Activated CD8-positive, alpha-beta memory T cell treated with anti-CD3 and anti-CD28 coated beads, Interleukin-2, amount 50 U/mL, for 48 hours (primary cell): ENCODE results near the gene WDR64.
"Not testable (repeated sequence)": the region's sequence is repeated elsewhere in the genome, so short reads cannot be mapped to it uniquely, and the experiment has no call there.

ENCODE experiments used
- DNase-seq: peaks from one replicate; pipeline ENCODE4 v3.0.0-alpha.2; 2020

WDR64 gene

DNA sequence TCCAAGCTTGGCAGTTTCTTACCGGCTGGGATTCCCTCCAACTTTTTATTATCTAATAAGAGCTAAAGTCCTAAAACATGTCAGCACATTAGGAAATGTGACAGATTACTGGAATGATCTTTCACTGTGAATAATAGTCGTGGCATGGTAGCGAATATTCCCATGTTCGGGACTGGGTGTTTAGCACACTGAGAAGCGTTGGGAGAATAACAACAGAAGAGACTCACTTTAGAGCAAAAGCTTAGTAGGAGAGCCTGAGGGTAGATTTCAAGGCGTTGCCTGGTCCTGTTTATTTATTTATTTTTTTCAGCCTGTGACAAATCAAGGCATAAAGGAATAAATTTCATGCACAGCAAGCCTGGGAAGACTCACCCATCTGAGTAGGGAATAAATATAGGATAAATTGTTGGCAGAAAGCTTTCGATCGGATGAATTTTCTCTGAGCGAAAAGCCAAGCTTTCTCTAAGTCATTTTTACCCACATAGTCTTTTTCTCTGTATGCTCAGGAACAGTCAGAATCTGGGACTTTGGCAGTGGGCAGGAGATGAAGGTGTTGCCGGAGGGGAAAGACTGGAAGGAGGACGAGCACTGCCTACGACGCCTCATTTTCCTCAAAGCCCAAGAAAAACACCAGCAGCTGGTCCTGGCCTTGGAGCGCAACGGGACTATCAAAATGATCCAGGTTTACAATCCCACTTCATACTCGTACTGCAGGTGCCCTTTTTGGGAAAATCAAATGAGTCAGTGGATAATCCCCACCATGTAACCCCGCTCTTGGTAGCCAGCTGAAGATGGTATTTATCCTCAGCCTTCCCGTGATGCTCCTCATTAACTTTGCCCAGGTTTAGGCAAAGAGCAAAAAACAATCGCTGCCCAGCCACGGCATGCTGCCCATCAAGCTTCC is 97.2 kb downstream of the WDR64 start:
- no peak for DNase-seq

DNA sequence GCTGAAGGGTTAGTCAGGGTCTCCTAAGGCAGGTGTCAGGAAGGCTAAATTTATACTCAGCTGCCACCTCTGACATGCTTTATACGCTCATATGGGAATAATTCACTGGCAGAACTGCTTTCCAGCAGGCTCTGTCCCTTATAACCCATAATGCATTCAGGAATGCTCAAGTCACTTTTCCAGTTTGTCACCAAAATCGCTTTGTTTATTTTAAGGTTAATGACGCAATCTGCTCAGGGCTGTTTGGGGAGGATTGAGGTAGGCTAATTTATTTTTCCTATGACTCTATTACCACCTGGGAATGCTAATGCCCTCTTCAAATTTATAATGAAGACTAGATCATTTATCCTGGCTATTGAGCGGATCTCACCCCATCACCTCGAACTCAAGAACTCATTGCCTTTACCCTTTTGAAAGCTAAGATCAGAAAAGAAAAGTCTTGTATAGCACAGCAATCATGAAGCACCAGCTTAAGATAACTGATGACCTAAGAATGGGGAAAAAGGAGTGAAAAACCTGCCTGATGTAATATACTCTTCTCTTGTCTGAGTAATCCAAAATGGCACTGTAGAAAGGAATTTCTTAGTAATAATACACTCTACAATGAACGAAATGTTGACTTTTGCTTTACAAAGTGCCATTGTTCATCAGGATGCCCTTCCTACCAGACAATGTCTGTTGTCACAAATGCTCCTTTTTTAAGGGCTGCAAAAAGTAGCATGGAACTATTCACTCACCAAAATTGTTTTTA is 98.0 kb downstream of the WDR64 start:
- DNase-seq: no peak

DNA sequence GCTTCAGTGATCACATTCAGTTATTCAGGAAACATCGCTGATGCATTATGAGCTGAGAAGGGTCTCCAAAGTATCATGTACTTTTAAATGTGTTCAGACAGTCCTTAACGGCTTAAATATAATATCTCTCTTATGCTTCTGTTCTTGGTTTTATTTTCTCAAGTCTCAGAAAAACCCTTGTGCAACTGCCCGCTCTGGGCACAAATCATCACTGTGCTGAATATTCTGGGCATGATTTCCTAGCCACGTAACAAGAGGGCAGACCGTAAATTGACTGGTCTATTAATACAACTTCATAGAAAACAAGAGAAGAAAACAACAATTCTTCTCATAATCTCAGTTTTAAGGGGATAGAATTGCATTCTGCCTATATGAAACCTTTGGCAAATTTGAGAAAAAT is 99.4 kb downstream of the WDR64 start:
- DNase-seq: no peak

DNA sequence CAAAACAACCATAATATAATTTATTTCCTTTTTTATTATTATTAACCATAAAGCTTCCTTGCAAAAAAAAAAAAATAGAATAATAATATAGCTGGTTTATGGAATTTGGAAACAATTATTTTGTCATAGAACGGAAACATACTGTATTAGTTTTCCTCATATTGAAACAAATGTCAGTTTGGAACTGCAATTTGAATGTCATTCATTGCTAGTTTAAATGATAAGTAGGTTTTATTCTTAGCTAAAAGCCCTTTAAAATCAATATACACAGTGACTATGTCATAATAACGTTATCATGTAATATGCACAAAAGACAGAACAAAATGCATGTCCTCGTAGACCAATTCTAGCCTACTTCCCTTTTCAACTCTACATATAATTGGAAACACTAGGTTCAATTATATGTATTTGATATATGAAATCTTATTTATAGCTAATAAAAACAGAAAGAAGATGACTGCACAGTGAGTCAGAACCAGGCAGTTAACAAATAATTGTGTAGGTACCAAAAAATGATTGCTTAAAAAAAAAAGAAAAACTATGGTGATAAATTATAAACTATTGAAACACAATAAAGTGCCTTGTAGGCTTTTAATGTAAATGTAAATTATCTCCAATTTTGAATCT is 110.7 kb downstream of the WDR64 start:
- no peak for DNase-seq

DNA sequence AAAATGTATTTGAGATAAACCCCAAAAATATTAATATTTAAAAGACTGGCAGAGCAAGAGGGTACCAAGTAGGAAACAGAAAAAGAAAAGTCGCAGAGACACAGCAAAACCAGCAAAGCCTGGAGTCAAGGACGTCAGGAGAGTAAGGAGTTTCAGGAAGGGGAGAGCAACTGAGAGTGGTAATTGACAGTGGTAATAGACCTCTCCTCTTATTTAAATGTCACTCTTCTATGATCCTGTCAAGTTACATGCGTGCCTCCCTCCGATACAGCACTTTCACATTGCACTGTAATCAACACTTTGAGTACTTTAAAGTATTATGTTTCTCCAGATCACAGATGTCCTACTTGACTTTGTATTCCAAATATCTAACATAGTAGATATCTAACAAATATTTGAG is 113.3 kb downstream of the WDR64 start:
- no peak for DNase-seq

DNA sequence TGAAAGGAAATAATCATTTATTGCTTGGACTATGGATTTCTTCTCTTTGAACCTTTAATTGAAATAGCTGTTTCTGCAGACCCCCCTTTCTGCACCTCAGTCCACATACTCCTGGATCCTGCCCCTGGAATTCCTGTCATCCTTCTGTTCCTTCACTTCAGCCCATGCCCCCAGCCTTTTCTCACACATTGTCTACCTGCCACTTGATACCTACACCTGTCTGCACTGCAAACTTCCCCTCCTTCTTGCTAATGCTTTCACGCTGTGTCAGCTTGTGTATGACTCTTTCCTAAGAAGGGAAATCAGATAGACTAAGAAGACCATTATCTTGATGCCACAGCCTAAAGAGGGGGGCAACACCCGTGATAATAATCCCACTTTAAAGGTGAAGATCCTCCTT is 115.7 kb downstream of the WDR64 start:
- DNase-seq: no peak

DNA sequence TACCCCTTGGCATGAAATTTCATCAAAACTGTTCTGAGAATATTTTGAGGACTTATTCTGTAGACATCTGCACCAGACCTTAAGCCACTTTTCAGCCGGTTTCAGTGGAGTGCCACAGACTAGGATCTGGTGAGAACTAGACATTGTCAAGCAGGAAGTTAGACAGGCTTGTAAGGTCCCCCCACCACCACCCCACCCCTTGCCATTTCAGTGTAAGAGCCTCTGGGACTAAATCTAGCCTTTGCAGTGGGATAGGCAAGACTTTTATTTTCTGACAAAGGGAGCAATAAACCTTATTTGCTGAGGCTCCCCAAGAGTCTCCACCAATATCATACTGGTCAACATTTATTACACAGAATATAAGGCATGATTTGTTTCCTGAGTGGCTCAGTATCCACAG is 118.0 kb downstream of the WDR64 start:
- no peak for DNase-seq

DNA sequence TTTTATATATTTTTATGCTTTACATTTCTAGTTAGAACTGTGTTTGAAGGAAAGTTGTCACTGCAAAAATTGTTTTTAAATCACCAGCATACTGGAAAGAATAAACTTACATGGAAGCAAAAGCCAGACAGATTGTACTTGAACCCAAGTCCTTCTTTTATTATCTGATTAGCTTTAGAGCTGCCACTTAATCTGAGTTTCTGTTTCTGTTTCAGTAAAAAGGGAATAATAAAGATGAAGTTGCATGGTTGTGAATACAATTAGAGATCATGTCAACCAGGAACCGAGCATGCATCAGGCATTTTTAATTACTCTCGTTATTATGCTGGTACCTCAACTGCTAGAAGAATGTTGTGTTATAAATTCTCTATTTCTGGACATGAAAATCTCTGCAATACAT is 119.0 kb downstream of the WDR64 start:
- no peak for DNase-seq

DNA sequence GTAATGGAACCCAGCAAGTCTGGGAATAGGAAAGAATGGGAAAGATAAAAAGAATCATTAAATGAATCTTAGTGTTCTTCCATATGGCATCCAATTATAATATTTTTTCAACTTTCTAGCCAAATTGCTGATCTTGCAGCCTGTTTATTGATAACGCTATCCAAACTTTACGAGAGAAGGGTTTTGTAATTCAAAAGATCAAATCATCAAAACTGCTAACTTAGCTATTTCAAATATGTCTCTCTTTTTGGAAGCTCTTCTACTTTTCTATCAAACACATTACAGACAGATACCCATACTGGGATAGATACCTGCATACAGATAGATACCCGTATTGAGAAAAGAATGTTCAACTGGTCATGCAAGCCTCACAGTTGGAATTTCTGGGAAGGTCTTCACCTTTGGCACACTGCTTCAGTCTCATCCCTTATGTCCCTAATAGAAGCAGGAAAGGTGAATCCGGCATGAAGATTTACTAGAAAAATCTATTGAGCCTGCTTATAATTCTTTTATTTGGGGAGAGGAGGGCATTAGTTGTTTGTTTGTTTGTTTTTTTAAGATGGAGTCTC is 120.9 kb downstream of the WDR64 start:
- no peak for DNase-seq

DNA sequence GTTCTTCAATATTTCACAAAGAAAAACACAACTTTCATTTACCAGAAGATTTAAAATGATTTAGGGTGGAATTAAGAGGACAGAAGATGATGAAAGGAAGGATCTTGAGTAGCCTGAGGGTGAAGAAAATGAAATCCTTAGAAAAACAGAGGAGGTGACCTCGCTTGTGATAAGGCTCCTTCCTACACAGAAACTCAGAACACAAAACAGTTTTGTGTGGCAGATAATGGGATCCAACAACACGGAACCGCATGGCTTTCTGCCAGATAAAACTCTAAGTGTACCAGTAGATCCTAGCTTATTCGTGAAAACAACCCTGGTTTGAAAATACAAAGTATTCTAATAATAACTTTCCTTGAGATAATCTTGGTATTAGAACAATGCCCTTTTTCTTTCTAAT is 121.9 kb downstream of the WDR64 start:
- no peak for DNase-seq

DNA sequence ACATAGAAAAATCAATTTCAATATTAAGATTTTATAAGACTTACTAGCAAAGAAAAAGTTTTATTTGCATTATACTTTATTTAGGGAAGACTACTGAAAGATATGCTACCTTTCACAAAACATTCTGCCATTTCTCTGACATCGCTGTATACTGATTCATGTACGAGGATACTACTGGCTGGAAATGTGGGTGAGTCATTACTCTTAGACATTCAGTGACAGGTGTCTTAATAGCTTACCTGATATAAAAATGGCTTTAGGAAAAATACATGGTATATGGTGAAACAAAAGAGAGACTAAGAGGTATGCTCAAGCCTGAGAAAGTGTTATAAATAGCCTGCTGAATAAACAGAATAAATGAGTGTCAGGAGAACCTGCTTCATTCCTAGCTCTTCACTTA is 122.9 kb downstream of the WDR64 start:
- DNase-seq: no peak

DNA sequence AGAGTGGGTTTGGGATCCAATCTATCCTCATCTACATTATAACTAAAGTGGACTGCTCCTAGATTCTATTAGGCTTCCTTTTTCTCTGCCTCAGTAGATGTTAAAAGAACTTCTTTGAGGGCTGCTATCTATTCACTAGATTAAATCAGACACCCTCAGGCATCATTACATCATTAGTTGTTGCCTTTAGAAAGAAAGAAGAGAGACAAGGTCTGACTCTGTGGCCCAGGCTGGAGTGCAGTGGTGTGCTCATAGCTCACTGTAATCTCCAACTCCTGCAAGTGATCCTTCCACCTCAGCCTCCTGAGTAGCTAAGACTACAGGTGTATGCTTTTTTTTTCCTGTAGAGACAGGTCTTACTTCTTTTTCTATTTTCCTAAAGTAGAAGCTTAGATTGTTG is 124.8 kb downstream of the WDR64 start:
- no peak for DNase-seq

DNA sequence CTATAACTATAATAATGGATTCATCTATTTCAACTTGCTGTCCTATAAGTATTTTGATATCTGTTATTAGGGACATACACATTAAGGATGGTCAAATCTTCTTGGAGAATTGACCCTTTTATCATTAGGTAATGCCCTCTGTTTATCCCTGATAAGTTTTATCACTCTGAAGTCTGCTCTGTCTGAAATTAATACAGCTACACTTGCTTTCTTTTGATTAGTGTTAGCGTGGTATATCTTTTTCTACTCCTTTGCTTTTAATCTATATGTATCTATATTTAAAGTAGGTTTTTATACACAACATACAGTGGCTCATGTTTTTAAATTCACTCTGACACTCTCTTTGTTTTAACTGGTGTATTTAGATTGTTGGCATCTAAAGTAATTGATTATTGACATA is 126.0 kb downstream of the WDR64 start:
- no peak for DNase-seq

DNA sequence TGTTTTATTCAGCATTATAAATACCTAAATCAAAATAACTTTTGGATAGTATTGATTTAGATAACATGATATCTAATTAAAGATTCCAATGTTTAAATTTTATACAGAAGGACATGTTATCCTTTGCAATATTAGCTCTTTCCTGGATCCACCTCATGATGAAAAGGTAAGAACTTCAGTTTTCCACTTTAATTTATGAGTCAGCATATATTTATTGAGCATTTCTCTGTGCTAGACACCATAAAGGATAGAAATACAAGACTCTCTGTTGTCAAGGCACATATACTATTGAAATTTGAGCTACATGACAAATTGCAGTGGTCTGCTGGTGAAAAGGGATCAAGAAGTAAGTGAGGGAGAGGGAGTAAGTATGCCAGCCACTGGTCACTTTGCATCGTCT is 127.8 kb downstream of the WDR64 start:
- DNase-seq: no peak

DNA sequence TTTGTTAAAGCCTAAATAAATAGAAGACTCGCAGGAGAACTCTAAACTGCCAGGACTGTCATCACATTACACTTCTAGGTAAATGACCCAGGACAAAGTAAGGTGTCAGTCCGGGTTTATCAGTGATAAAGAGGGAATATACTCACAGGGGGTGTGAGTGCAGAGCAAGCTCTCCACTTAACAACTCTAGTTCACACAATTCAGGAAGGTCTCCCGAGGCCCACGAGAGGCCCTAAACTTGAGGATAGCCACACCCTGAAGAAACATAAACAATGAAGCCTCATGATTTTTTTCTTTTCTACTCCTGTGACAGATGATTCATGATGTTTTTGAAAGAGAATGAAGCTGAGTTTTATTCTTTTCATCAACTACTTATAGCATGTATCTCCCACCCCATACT is 130.3 kb downstream of the WDR64 start:
- no peak for DNase-seq

DNA sequence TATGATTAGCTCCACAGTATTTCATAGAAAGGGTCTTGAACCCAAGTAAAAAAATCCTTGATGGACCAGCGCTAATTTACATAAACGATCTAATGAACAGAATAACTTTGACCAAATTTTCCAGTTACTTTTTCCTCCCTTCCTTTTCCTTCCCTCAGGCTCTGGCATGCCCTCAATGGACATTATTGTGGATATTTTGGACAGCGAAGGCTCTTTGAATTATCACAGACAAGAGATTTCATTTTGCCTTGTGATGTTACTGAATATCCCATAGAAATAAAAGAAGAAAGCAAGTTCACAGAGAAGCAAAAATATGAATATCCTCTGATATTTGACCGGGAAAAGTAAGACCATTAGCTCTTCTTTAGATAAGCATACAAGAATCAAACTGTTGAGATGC is 135.6 kb downstream of the WDR64 start:
- DNase-seq: no peak

DNA sequence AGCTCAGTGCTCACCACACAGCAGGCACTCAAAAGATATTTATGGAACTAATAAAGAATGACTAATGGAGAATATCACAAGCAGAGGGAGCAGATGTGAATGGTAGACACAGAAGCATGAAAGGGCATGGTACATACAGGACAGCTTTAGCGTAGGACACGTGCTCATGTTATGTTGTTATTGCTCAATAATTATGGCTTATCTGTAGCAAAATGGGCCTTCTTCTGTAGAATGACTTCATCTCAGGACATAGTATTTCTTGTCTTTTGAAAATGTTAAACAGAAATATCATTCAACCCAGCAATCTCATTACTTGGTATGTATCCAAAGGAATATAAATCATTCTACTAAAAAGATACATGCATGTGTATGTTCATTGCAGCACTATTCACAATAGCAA is 137.0 kb downstream of the WDR64 start:
- DNase-seq: no peak

DNA sequence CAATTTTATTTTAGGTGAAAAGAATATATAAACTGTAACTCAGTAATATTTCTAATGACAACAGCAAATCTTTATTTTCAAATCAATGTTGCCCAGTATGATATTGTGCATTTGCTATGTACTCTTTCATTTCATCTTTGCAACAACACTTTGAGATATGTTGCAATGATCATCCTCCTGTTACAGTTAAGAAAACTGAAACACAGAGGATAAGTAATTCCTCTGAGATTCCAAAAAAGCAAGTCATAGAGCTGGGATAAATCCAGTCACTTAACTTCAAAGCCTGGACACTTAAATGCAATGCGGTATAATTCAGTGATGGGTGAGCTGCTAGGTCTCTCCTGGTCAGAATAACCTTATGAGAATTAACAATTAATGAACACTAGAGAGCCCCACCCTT is 147.3 kb downstream of the WDR64 start:
- no peak for DNase-seq

DNA sequence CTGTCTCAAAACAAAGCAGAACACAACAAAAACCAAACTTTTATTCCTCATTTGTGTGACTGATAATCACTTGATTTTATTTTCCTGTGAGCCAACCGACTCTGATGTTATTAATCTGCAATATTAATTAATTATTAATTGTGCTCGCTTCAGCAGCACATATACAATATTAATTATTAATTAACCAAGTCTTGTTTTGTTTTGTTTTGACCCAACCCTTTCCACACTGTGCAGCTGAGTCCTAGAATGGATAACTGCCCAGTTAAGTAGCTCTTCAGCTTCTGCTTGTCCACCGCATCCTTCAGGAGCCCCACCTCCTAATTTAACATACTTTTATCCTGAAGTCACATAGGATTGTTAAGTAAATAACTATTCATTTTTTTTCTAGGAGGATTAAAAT is 148.6 kb downstream of the WDR64 start:
- DNase-seq: no peak

DNA sequence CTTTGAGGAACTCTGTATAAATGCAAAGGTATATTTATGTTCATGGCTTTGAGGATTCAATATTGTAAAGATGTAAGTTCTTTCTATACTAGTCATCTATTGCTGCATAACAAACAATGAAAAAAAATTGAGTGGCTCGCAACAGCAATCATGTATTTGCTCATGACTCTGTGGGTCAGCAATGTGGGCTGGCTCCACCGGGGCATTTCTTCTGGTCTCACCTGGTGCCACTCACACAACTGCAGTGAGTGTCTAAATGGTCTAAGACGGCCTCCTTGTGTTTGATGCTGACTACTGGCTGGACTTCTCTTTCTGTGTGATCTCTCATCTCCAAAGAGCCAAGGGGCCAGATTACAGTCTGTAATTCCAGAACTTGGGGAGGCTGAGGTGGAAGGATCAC is 150.8 kb downstream of the WDR64 start:
- DNase-seq: no peak

DNA sequence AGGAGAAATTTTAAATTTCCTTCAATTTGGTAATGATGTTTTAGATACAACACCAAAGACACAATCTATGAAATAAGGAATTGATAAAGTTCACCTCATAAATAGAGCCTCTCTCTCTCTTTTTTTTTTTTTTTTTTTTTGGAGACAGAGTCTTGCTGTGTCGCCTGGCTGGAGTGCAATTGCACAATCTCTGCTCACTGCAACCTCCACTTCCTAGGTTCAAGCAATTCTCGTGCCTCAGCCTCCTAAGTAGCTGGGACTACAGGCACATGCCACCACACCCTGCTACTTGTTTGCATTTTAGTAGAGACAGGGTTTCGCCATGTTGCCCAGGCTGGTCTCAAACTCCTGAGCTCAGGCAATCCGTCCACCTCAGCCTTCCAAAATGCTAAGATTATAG is 152.6 kb downstream of the WDR64 start:
- not testable (repeated sequence) for DNase-seq

DNA sequence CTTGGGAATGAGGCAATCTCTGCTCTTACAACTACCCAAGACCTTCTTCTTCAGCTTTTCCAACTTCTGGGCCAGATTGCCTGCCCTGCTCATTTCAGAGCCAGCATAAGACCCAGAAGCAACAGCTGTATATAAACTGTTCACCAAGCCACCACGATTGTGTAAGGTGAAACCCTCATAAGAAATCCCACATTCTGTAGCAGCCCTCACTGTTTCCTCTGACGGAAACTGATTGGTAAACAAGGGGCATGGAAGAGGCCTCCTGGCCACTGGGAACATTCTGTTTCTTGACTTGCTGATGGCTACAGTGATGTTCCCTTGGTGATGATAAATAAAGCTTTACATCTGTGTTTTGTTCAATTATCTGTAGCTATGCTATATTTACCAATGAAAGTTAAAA is 156.2 kb downstream of the WDR64 start:
- DNase-seq: no peak

DNA sequence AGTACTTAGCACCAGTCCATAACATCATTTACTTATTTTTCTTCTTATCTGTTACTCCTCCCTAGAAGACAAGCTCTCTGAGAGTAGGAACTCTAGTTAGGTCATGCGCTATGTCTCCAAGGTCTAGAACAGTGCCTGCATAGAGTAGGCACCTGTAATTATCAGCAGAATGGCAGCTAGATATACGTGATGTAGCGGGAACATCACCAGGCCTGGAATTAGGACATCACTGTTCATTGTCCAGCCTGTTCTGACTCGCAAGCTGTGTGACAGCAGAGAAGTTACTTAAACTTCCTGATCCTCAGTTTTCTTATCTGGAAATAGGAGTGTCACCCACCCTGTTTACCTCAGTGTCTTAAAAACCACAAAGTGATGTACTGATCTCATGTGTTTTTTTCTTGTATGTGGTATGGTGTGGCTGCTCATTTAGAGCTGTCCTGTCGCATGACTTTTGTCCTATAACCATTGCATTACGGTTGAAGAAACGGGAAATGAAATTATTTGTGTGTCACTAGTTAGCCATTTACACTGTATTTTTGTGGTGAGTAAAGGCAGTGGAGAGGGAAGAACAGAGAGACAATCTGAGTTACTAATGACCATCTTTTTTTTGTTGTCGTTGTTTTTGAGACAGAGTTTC is 158.8 kb downstream of the WDR64 start:
- DNase-seq: no peak
